ENCODE results near the gene CLDN12.
"Not testable (repeated sequence)": the region's sequence is repeated elsewhere in the genome, so short reads cannot be mapped to it uniquely, and the experiment has no call there.

Gene CLDN12

DNA sequence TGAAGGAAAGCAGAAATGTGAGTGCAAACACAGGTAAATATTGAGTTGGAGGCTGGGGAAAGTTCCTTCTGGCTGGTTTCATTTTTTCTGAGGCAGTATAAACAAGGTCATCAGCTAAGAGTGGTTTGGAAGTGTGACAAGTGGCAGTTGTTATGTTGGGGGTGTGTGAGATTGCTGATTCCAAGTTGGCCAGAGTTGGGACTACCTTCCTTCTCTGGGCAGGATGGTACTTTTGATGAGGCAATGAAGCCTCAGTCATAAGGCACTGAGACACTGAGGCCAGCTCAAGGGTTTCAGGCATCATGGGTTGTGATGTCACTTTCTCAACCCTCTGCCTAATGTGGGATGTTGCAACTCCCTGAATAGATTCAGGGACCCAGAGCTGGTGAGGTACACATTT lies 58.0 kb downstream of the CLDN12 start:
- no peak for TF ChIP-seq POLR2A (IDR thresholded peaks at IDR 0.05; ENCODE audit: extremely low read depth, insufficient read length)
- TF ChIP-seq MYC (IDR thresholded peaks at IDR 0.05; ENCODE audit: low read depth, low read length): no peak
- TF ChIP-seq, protein P1, sequence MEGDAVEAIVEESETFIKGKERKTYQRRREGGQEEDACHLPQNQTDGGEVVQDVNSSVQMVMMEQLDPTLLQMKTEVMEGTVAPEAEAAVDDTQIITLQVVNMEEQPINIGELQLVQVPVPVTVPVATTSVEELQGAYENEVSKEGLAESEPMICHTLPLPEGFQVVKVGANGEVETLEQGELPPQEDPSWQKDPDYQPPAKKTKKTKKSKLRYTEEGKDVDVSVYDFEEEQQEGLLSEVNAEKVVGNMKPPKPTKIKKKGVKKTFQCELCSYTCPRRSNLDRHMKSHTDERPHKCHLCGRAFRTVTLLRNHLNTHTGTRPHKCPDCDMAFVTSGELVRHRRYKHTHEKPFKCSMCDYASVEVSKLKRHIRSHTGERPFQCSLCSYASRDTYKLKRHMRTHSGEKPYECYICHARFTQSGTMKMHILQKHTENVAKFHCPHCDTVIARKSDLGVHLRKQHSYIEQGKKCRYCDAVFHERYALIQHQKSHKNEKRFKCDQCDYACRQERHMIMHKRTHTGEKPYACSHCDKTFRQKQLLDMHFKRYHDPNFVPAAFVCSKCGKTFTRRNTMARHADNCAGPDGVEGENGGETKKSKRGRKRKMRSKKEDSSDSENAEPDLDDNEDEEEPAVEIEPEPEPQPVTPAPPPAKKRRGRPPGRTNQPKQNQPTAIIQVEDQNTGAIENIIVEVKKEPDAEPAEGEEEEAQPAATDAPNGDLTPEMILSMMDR (IDR thresholded peaks at IDR 0.05; ENCODE audit: low read depth, low read length): no peak
- TF ChIP-seq, protein P2, sequence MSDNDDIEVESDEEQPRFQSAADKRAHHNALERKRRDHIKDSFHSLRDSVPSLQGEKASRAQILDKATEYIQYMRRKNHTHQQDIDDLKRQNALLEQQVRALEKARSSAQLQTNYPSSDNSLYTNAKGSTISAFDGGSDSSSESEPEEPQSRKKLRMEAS (IDR thresholded peaks at IDR 0.05; ENCODE audit: low read depth, low read length): no peak
- no peak overlapping the region for H3K4me3 ChIP-seq (ENCODE audit: low read depth, low read length)
- peak; percentile 21 for DNase-seq (ENCODE audit: low read depth)

DNA sequence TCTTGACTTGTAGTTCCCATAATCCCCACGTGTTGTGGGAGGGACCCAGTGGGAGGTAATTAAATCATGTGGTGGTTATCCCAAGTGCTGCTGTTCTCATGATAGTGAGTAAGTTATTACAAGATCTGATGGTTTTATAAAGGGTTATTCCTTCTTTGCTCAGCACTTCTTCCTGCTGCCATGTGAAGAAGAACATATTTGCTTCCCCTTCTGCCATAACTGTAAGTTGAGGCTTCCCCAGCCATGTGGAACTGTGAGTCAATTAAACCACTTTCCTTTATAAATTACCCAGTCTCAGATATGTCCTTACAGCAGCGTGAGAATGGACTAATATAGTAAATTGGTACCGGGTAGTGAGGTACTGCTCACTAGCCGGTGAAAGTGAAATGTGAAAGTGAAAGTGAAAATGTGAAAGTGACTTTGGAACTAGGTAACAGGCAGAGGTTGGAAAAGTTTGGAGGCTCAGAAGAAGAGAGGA lies 59.9 kb downstream of the CLDN12 start:
- not testable (repeated sequence) for H3K4me3 ChIP-seq (ENCODE audit: low read depth, low read length); DNase-seq (ENCODE audit: low read depth)

All from NB4 (cell line).